Smooth muscle cell of bladder (primary cell): ENCODE measurements around the gene SRSF5. TPM values are rescaled to one million over a fixed set of nuclear protein-coding genes. Genes with fewer than 3 reads are reported as not detected.

Experiments
- total RNA-seq: library from RNA; depleted of rRNA; stranded (reverse); fragments of >200 nt; gene quantifications from 2 replicates; pipeline ENCODE4 v1.2.3, GENCODE V29; 2014

SRSF5 gene
- 98.7 and 132 TPM in 2 replicates for total RNA-seq

DNA sequence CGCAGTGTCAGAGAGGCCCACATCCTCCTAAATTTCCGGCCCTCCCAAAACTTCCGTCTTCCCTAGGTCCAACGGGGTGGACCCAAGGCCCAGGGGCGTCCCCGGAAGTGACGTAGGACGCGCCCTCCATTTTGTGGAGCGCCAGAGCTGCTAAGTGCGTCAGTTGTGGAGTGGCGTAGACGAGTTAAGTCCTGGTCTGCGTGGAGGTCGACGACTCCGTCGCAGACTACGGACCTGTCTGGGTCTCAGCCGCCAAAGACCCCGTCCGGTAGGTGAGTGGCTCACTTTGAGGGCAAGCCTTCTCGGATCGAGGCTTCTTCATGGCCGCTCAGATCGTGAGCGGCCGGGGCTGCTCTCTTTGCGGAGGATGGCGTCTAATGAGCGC is at the start of gene SRSF5:
TSS of gene SRSF5 (plus strand) at position 159 of the 385 bp plus-strand sequence. CDS start 1,015 bp downstream, outside the sequence.

DNA sequence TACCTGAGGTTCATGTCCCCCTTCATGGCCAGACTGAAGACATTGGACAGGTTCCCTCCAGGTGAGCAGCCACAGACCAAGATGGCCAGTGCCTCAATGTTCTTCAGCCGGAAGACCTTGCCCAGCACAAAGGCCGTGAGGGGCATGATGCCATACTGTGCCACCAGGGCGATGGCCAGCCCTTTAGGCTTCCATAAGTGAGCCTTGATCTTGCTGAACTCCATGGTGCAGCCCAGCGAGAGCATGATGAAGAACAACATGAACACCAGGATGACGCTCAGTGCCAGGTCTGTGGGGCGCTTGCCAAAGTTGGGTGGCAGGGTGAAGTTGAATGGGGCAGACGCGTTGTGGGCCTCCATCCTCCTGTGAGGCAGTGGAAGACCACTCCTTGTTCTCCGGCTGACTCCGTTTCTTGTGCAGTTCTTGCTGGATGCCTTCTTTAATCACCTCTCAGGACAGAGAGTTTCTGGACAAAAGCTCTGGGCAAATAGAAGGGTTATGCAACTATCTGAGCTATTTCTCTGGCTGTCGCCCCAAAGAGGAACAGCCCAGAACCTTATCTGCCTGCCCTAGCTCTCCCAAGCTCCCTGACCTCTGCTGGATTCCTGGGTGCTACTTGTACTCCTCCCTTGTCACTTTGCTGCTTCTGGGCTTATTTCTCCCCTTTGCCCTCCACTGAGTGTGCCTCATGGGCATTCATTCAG is 30.0 kb downstream of the SRSF5 start, which contains the start of gene SLC10A1:
TSS of gene SLC10A1 (minus strand) at position 445 of the 704 bp plus-strand sequence. CDS start at position 359, 86 bp downstream.

Other genes starting within 250 kb of the SRSF5 start
- under 0.01 TPM in 2 replicates for gene CCDC177, start 192.3 kb upstream of the SRSF5 start, total RNA-seq
- 5.7 and 6.0 TPM in 2 replicates for gene SUSD6, start 155.5 kb upstream of the SRSF5 start, total RNA-seq
- gene SLC10A1, start 30.1 kb downstream of the SRSF5 start, total RNA-seq = not detected in 2 replicates
- gene SMOC1, start 112.3 kb downstream of the SRSF5 start, total RNA-seq = 0.65 and 2.3 TPM in 2 replicates